SK-N-SH (cell line): ENCODE measurements around the gene VPS11. TPM values are rescaled to one million over a fixed set of nuclear protein-coding genes. Genes with fewer than 3 reads are reported as not detected.

Source experiments
- CTCF ChIA-PET: fragments of 300-600, 350-600 bp; formaldehyde crosslinking; extraction: SDS; loops from one replicate; lab custom pipeline; 2021; lab: Yijun Ruan, JAX
- POLR2A ChIA-PET: fragments of 350-600 bp; sonication (Branson Sonifier 250); formaldehyde crosslinking; extraction: SDS; loops from one replicate; lab custom pipeline; 2020; ENCODE audit warnings: antibody characterized with exemption, inconsistent platforms; lab: Yijun Ruan, JAX
- DNase-seq: peaks from one replicate; pipeline ENCODE4 v3.0.0; 2012
- H2AFZ ChIP-seq: fragments of 200-600 bp; sonication (generic); 2 replicates; pipeline ENCODE4 v1.8.1; 2016; ENCODE audit warnings: antibody characterized with exemption, mild to moderate bottlenecking, low read depth
- H3F3A ChIP-seq: fragments of 200-600 bp; sonication (generic); replicated peaks from 2 replicates; pipeline ENCODE3; 2016; ENCODE audit warnings: antibody characterized with exemption, mild to moderate bottlenecking; ENCODE audit not compliant: insufficient read depth
- H3K27ac ChIP-seq, 2 experiments: fragments of 200-500 bp in 1 of 2; fragments of 200-600 bp in 1 of 2; sonication (Bioruptor generic) in 1 of 2; sonication (generic), shearing (Covaris generic) in 1 of 2; 2 replicates each; pipeline versions ENCODE4 v1.5.1 to v1.6.1; 2014 to 2016; ENCODE audit warnings: low read depth in 2 of 2, inconsistent platforms in 1 of 2, low read length in 1 of 2, mild to moderate bottlenecking in 1 of 2, mixed read lengths in 1 of 2
- H3K27me3 ChIP-seq: fragments of 200-600 bp; sonication (generic), shearing (Covaris generic); 2 replicates; pipeline ENCODE4 v1.6.1; 2016; ENCODE audit warnings: mixed run types; ENCODE audit not compliant: insufficient read depth
- H3K36me3 ChIP-seq, 2 experiments: fragments of 200-500 bp in 1 of 2; fragments of 200-600 bp in 1 of 2; sonication (Bioruptor generic) in 1 of 2; sonication (generic) in 1 of 2; replicated peaks in 1 of 2; 2 replicates each; pipeline versions ENCODE3 to v1.5.1; 2014 to 2016; ENCODE audit warnings: low read length in 1 of 2, mild to moderate bottlenecking in 1 of 2; ENCODE audit not compliant: insufficient read depth in 2 of 2, control insufficient read depth in 1 of 2
- H3K4me1 ChIP-seq, 2 experiments: fragments of 200-500 bp in 1 of 2; fragments of 200-600 bp in 1 of 2; sonication (Bioruptor generic) in 1 of 2; sonication (generic), shearing (Covaris generic) in 1 of 2; 2 replicates each; pipeline versions ENCODE4 v1.5.1 to v1.6.1; 2014 to 2016; ENCODE audit warnings: low read depth in 1 of 2, low read length in 1 of 2, mixed run types in 1 of 2; ENCODE audit not compliant: insufficient read depth in 2 of 2, control insufficient read depth in 1 of 2
- H3K4me2 ChIP-seq: fragments of 200-600 bp; sonication (generic), shearing (Covaris generic); 2 replicates; pipeline ENCODE4 v1.6.1; 2017; ENCODE audit warnings: mixed run types
- H3K4me3 ChIP-seq, 2 experiments: fragments of 200-500 bp in 1 of 2; fragments of 200-600 bp in 1 of 2; sonication (Bioruptor generic) in 1 of 2; sonication (generic), shearing (Covaris generic) in 1 of 2; 2 replicates each; pipeline versions ENCODE4 v1.5.1 to v1.8.1; 2014 to 2016; ENCODE audit warnings: low read depth in 2 of 2, inconsistent platforms in 1 of 2, low read length in 1 of 2, mild to moderate bottlenecking in 1 of 2, mixed read lengths in 1 of 2, moderate library complexity in 1 of 2
- H3K79me2 ChIP-seq: fragments of 200-600 bp; sonication (generic); 2 replicates; pipeline ENCODE4 v1.8.1; 2017; ENCODE audit warnings: mild to moderate bottlenecking; ENCODE audit not compliant: insufficient read depth
- H3K9ac ChIP-seq: fragments of 200-600 bp; sonication (generic); 2 replicates; pipeline ENCODE4 v1.6.1; 2017; ENCODE audit warnings: mixed run types
- H3K9me2 ChIP-seq: fragments of 200-600 bp; sonication (generic); 2 replicates; pipeline ENCODE4 v1.6.1; 2017; ENCODE audit warnings: mixed run types
- H3K9me3 ChIP-seq: fragments of 200-600 bp; sonication (generic); 2 replicates; pipeline ENCODE4 v1.6.1; 2017; ENCODE audit warnings: mixed run types, mild to moderate bottlenecking, moderate library complexity
- H4K20me1 ChIP-seq: fragments of 200-600 bp; sonication (generic); 2 replicates; pipeline ENCODE4 v1.6.1; 2017; ENCODE audit warnings: mild to moderate bottlenecking, mixed run types; ENCODE audit not compliant: insufficient read depth
- GABPA ChIP-seq: IDR thresholded peaks from 2 replicates; pipeline ENCODE4 v1.4.0; 2012; ENCODE audit warnings: low read depth, mild to moderate bottlenecking
- GATA2 ChIP-seq: sonication (generic); formaldehyde crosslinking; IDR thresholded peaks from 2 replicates; pipeline ENCODE4 v1.5.0; 2020; ENCODE audit warnings: mild to moderate bottlenecking, missing genetic modification reagents
- MEF2A ChIP-seq: IDR thresholded peaks from 2 replicates; pipeline ENCODE4 v1.4.0; 2012; ENCODE audit warnings: low read depth, borderline replicate concordance
- NRF1 ChIP-seq: IDR thresholded peaks from 2 replicates; pipeline ENCODE4 v1.6.1; 2012; ENCODE audit warnings: low read depth, mild to moderate bottlenecking, low read length
- TCF12 ChIP-seq: IDR thresholded peaks from 2 replicates; pipeline ENCODE4 v1.4.0; 2012
- YY1 ChIP-seq: IDR thresholded peaks from 2 replicates; pipeline ENCODE4 v1.4.0; 2012; ENCODE audit warnings: low read depth, mild to moderate bottlenecking
- WGBS: methylation state at CpG from one replicate; pipeline ENCODE4 v1.1.6; 2017; ENCODE audit warnings: low lambda C conversion rate; 5-methylcytosine and 5-hydroxymethylcytosine counted together
- polyA plus RNA-seq, 3 experiments: library from polyadenylated mRNA; depleted of rRNA; stranded (reverse); fragments of >200 nt; gene quantifications; 2 replicates each; pipeline ENCODE4 v1.2.3, GENCODE V29; 2012
- TF ChIP-seq, protein P1 (sequence below): IDR thresholded peaks from 2 replicates; pipeline ENCODE4 v1.4.0; 2012; ENCODE audit warnings: low read depth, borderline replicate concordance
- TF ChIP-seq, protein P2 (sequence below): IDR thresholded peaks from 2 replicates; pipeline ENCODE4 v1.4.0; 2012; ENCODE audit warnings: low read depth, borderline replicate concordance
- TF ChIP-seq, protein P3 (sequence below): IDR thresholded peaks from 2 replicates; pipeline ENCODE4; 2012

VPS11 gene
- polyA plus RNA-seq, 1 of the 3 experiments (the other 2 are of a cell fraction), result 14.8 TPM

DNA sequence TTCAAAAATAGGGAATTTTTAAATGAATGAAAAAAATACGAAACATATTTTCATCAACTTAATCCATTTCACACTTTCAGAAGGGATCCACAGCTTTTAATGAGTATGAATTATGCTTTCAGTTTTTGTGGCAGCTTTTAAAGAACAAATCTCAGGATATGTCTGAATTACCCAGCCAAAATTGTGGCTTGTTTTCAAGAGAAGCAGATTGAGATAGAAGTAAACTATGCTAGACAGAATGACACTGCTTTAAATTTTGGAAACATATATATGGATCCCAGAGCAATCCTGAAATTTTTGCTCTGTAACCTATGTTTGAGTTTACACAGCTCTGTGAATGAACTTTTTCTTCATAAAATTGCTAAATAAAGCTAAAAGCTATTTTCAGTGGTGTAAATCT, 51.3 kb downstream of the VPS11 start (continued):
- TF ChIP-seq, protein P1, sequence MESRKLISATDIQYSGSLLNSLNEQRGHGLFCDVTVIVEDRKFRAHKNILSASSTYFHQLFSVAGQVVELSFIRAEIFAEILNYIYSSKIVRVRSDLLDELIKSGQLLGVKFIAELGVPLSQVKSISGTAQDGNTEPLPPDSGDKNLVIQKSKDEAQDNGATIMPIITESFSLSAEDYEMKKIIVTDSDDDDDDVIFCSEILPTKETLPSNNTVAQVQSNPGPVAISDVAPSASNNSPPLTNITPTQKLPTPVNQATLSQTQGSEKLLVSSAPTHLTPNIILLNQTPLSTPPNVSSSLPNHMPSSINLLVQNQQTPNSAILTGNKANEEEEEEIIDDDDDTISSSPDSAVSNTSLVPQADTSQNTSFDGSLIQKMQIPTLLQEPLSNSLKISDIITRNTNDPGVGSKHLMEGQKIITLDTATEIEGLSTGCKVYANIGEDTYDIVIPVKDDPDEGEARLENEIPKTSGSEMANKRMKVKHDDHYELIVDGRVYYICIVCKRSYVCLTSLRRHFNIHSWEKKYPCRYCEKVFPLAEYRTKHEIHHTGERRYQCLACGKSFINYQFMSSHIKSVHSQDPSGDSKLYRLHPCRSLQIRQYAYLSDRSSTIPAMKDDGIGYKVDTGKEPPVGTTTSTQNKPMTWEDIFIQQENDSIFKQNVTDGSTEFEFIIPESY, result no peak
- TF ChIP-seq NRF1, result no peak
- TF ChIP-seq, protein P2, sequence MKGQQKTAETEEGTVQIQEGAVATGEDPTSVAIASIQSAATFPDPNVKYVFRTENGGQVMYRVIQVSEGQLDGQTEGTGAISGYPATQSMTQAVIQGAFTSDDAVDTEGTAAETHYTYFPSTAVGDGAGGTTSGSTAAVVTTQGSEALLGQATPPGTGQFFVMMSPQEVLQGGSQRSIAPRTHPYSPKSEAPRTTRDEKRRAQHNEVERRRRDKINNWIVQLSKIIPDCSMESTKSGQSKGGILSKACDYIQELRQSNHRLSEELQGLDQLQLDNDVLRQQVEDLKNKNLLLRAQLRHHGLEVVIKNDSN, result no peak
- no peak for TF ChIP-seq YY1
- TF ChIP-seq GABPA, result no peak

DNA sequence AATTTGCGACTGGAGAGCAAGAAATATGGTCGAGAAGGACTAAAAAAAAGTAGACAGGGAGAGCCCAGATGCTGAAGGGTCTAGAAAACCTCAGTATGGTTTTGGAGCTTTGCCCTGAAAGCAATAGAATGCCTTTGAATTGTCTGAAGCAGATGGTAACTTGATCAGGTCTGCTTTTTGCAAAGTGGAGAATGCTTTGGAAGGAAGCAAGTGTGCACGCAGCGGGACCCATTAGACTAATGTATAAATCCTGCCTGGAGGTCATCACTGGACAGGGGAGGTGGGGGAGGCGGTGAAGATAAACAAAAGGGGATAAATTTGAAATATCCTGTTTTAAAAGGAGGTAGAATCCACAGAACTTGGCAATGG, 53.0 kb downstream of the VPS11 start:
- DNase-seq, result peak; percentile 65
- H3K9me2 ChIP-seq, result no peaks in the 10 kb centered on the region
- H2AFZ ChIP-seq, result peak overlapping the region; percentile 89
- peak overlapping the region; percentile 55 to 92; a peak in 3 of 4 replicates for H3K27ac ChIP-seq
- TF ChIP-seq TCF12, result 0 out of 2 replicates have a peak, but pooled peaks have one; percentile 10
- TF ChIP-seq YY1, result no peak
- TF ChIP-seq, protein P1, result no peak
- TF ChIP-seq GATA2, result no peak
- TF ChIP-seq MEF2A, result no peak
- TF ChIP-seq, protein P3, sequence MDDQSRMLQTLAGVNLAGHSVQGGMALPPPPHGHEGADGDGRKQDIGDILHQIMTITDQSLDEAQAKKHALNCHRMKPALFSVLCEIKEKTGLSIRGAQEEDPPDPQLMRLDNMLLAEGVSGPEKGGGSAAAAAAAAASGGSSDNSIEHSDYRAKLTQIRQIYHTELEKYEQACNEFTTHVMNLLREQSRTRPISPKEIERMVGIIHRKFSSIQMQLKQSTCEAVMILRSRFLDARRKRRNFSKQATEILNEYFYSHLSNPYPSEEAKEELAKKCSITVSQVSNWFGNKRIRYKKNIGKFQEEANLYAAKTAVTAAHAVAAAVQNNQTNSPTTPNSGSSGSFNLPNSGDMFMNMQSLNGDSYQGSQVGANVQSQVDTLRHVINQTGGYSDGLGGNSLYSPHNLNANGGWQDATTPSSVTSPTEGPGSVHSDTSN, result 0 out of 2 replicates have a peak, but pooled peaks have one; percentile 3
- TF ChIP-seq, all 33 proteins: peak for 2
- Histone ChIP-seq H3K4me1 (peaks cover 13 to 17% of the 10 kb centered on the region in 2 experiments; a peak in 3 of 4 replicates), H3K9ac (peak overlapping the region; percentile 63), H3K36me3 (peaks cover 5 to 24% of the 10 kb centered on the region in 2 experiments), H3K79me2 (peaks cover 39% of the 10 kb centered on the region), H3F3A (peaks cover 12% of the 10 kb centered on the region), H3K9me3 (no peaks in the 10 kb centered on the region), H3K4me2 (peak overlapping the region; percentile 81), H3K4me3 (peak overlapping the region; percentile 48 to 62), H3K27me3 (no peaks in the 10 kb centered on the region), H4K20me1 (no peaks in the 10 kb centered on the region)
- ChIA-PET CTCF (interaction anchor here (0.9 to 1.3 kb wide), 4 partner anchors 14 to 431 kb away, joined by 3 to 6 read pairs (median 4); no protein-coding TSS in a partner anchor), POLR2A (interaction anchor here (1.5 kb wide), 2 partner anchors 9 to 14 kb away, joined by 9 to 11 read pairs; partner anchors contain the start of gene C2CD2L)
- 13% methylated on average over 5 of the region's 5 CpGs for WGBS
